ENCODE results near the gene NAT16.
A peak's percentile ranks its signal among the peaks of the same experiment; 100 is the strongest.
"Not testable (repeated sequence)": the region's sequence is repeated elsewhere in the genome, so short reads cannot be mapped to it uniquely, and the experiment has no call there.

NAT16 gene

GRCh38 chr7:101124376-101125056 lies 55.6 kb downstream of the NAT16 start:
- Histone ChIP-seq H3K27ac (ENCODE audit: insufficient read depth, low read depth, low read length, poor library complexity, severe bottlenecking) (peak overlapping the region; percentile 16), H3K27me3 (ENCODE audit: control insufficient read depth, insufficient read depth, low read length, poor library complexity, severe bottlenecking) (peaks cover 9% of the 10 kb centered on the region), H3K36me3 (ENCODE audit: control insufficient read depth, insufficient read depth, low read length) (no peaks in the 10 kb centered on the region), H3K4me1 (ENCODE audit: control insufficient read depth, insufficient read depth, low read length) (peaks cover 16% of the 10 kb centered on the region), H3K9me3 (ENCODE audit: control insufficient read depth, low read length) (no peaks in the 10 kb centered on the region), H3K4me3 (ENCODE audit: insufficient read depth, low read depth, low read length) (no peak overlapping the region)
- 78% methylated on average over 7 of the region's 7 CpGs for WGBS, 2 experiments

GRCh38 chr7:101123703-101124068 lies 56.4 kb downstream of the NAT16 start:
- 86 to 88% methylated on average over 3 of the region's 3 CpGs for WGBS, 2 experiments
- Histone ChIP-seq H3K4me3 (ENCODE audit: insufficient read depth, low read depth, low read length) (no peak overlapping the region), H3K9me3 (ENCODE audit: control insufficient read depth, low read length) (no peaks in the 10 kb centered on the region), H3K36me3 (ENCODE audit: control insufficient read depth, insufficient read depth, low read length) (no peaks in the 10 kb centered on the region), H3K4me1 (ENCODE audit: control insufficient read depth, insufficient read depth, low read length) (peaks cover 16% of the 10 kb centered on the region), H3K27me3 (ENCODE audit: control insufficient read depth, insufficient read depth, low read length, poor library complexity, severe bottlenecking) (peaks cover 9% of the 10 kb centered on the region), H3K27ac (ENCODE audit: insufficient read depth, low read depth, low read length, poor library complexity, severe bottlenecking) (no peak overlapping the region)

GRCh38 chr7:101122933-101123702 lies 57.0 kb downstream of the NAT16 start:
- 87 to 91% methylated on average over 11 of the region's 11 CpGs for WGBS, 2 experiments
- H3K27me3 ChIP-seq (ENCODE audit: control insufficient read depth, insufficient read depth, low read length, poor library complexity, severe bottlenecking), result peaks cover 6% of the 10 kb centered on the region
- H3K27ac ChIP-seq (ENCODE audit: insufficient read depth, low read depth, low read length, poor library complexity, severe bottlenecking), result no peak overlapping the region
- no peaks in the 10 kb centered on the region for H3K9me3 ChIP-seq (ENCODE audit: control insufficient read depth, low read length)
- peaks cover 16% of the 10 kb centered on the region for H3K4me1 ChIP-seq (ENCODE audit: control insufficient read depth, insufficient read depth, low read length)
- H3K36me3 ChIP-seq (ENCODE audit: control insufficient read depth, insufficient read depth, low read length), result no peaks in the 10 kb centered on the region
- no peak overlapping the region for H3K4me3 ChIP-seq (ENCODE audit: insufficient read depth, low read depth, low read length)

GRCh38 chr7:101121991-101122932 lies 57.8 kb downstream of the NAT16 start:
- peaks cover 14% of the 10 kb centered on the region for H3K4me1 ChIP-seq (ENCODE audit: control insufficient read depth, insufficient read depth, low read length)
- H3K9me3 ChIP-seq (ENCODE audit: control insufficient read depth, low read length), result no peaks in the 10 kb centered on the region
- WGBS, 2 experiments, result 53 to 57% methylated on average over 17 of the region's 17 CpGs
- no peak overlapping the region for H3K4me3 ChIP-seq (ENCODE audit: insufficient read depth, low read depth, low read length)
- H3K27me3 ChIP-seq (ENCODE audit: control insufficient read depth, insufficient read depth, low read length, poor library complexity, severe bottlenecking), result peaks cover 4% of the 10 kb centered on the region
- no peaks in the 10 kb centered on the region for H3K36me3 ChIP-seq (ENCODE audit: control insufficient read depth, insufficient read depth, low read length)
- H3K27ac ChIP-seq (ENCODE audit: insufficient read depth, low read depth, low read length, poor library complexity, severe bottlenecking), result no peak overlapping the region

- not testable (repeated sequence) for H3K36me3 ChIP-seq (ENCODE audit: control insufficient read depth, insufficient read depth, low read length); H3K27me3 ChIP-seq (ENCODE audit: control insufficient read depth, insufficient read depth, low read length, poor library complexity, severe bottlenecking); H3K27ac ChIP-seq (ENCODE audit: insufficient read depth, low read depth, low read length, poor library complexity, severe bottlenecking); H3K4me1 ChIP-seq (ENCODE audit: control insufficient read depth, insufficient read depth, low read length); H3K9me3 ChIP-seq (ENCODE audit: control insufficient read depth, low read length); H3K4me3 ChIP-seq (ENCODE audit: insufficient read depth, low read depth, low read length)
- 91 to 94% methylated on average over 8 to 9 of the region's 9 CpGs for WGBS, 2 experiments
Observed at GRCh38 chr7:101121631-101121990, 58.5 kb downstream of the NAT16 start.

All from ectodermal cell (in vitro differentiated cells).